WTC11 (cell line): ENCODE data around the gene ZCCHC14. TPM values are rescaled to one million over a fixed set of nuclear protein-coding genes. Genes with fewer than 3 reads are reported as not detected.
A peak's percentile ranks its signal among the peaks of the same experiment; 100 is the strongest.

ENCODE experiments used
- ATAC-seq: fragments of 200-7000 bp; cut with Tn5 transposase; 2 replicates; pipeline ENCODE4 v1.10.0; 2021; ENCODE audit warnings: mild to moderate bottlenecking, moderate library complexity
- CTCF ChIA-PET: fragments of 300-600 bp; sonication (Branson Sonifier 250); formaldehyde crosslinking; loops from one replicate; lab custom pipeline; 2021; ENCODE audit warnings: antibody characterized with exemption; lab: Charles Lee
- POLR2A ChIA-PET: fragments of 350-600 bp; sonication (Branson Sonifier 250); formaldehyde crosslinking; loops from one replicate; lab custom pipeline; 2021; ENCODE audit warnings: antibody characterized with exemption; lab: Charles Lee
- DNase-seq: peaks from one replicate; pipeline ENCODE4 v3.0.0; 2021; ENCODE audit warnings: low spot score
- H3K27ac Mint-ChIP-seq: 2 replicates; pipeline ENCODE4 v1.8.0; 2021; ENCODE audit warnings: mixed read lengths
- H3K27me3 Mint-ChIP-seq: 2 replicates; pipeline ENCODE4 v1.8.0; 2021; ENCODE audit warnings: low read depth, mild to moderate bottlenecking, moderate library complexity, mixed read lengths
- H3K36me3 Mint-ChIP-seq: 2 replicates; pipeline ENCODE4 v1.8.0; 2021; ENCODE audit warnings: mixed read lengths
- H3K4me1 Mint-ChIP-seq: 2 replicates; pipeline ENCODE4 v1.8.0; 2022; ENCODE audit warnings: mixed read lengths
- H3K4me3 Mint-ChIP-seq: 2 replicates; pipeline ENCODE4 v1.8.0; 2021; ENCODE audit warnings: mild to moderate bottlenecking, moderate library complexity, mixed read lengths
- H3K9me3 Mint-ChIP-seq: 2 replicates; pipeline ENCODE4 v1.8.0; 2021; ENCODE audit warnings: mixed read lengths
- CDX4 ChIP-seq: fragments of 250-450 bp; sonication (Bioruptor Pico); IDR thresholded peaks from 2 replicates; pipeline ENCODE4 v1.9.0; 2021; ENCODE audit warnings: moderate library complexity, mild to moderate bottlenecking, inconsistent platforms, borderline replicate concordance
- CREM ChIP-seq: sonication (generic); formaldehyde crosslinking; IDR thresholded peaks from 2 replicates; pipeline ENCODE4 v1.8.1; 2022; ENCODE audit warnings: mild to moderate bottlenecking, missing genetic modification reagents, moderate library complexity
- E2F4 ChIP-seq: sonication (generic); formaldehyde crosslinking; IDR thresholded peaks from 2 replicates; pipeline ENCODE4 v1.8.1; 2022; ENCODE audit warnings: low read depth, mild to moderate bottlenecking, moderate library complexity, missing genetic modification reagents, borderline replicate concordance
- EMX1 ChIP-seq: fragments of 250-450 bp; sonication (Bioruptor Pico); IDR thresholded peaks from 2 replicates; pipeline ENCODE4 v1.8.0; 2021; ENCODE audit warnings: mild to moderate bottlenecking
- ERG ChIP-seq: fragments of 250-450 bp; sonication (Bioruptor Pico); IDR thresholded peaks from 2 replicates; pipeline ENCODE4 v1.8.0; 2021; ENCODE audit warnings: mild to moderate bottlenecking
- FOXK1 ChIP-seq: sonication (generic); formaldehyde crosslinking; IDR thresholded peaks from 2 replicates; pipeline ENCODE4 v1.8.0; 2022; ENCODE audit warnings: mild to moderate bottlenecking, moderate library complexity, missing genetic modification reagents
- FOXP1 ChIP-seq: sonication (generic); formaldehyde crosslinking; IDR thresholded peaks from 2 replicates; pipeline ENCODE4 v1.8.0; 2022; ENCODE audit warnings: missing genetic modification reagents, mild to moderate bottlenecking, moderate library complexity, borderline replicate concordance
- FOXP4 ChIP-seq: sonication (generic); formaldehyde crosslinking; IDR thresholded peaks from 2 replicates; pipeline ENCODE4 v1.8.0; 2022; ENCODE audit warnings: mild to moderate bottlenecking, missing genetic modification reagents
- GRHL2 ChIP-seq: fragments of 250-450 bp; sonication (Bioruptor Pico); IDR thresholded peaks from 2 replicates; pipeline ENCODE4 v1.8.0; 2022; ENCODE audit warnings: mild to moderate bottlenecking, moderate library complexity; ENCODE audit not compliant: insufficient replicate concordance, severe bottlenecking
- IRF2 ChIP-seq: sonication (generic); formaldehyde crosslinking; IDR thresholded peaks from 2 replicates; pipeline ENCODE4 v1.8.0; 2022; ENCODE audit warnings: low read depth, missing genetic modification reagents, borderline replicate concordance
- MLX ChIP-seq: sonication (generic); formaldehyde crosslinking; IDR thresholded peaks from 2 replicates; pipeline ENCODE4 v1.8.1; 2023; ENCODE audit warnings: mild to moderate bottlenecking, missing genetic modification reagents, moderate library complexity
- NFE2L1 ChIP-seq: sonication (generic); formaldehyde crosslinking; IDR thresholded peaks from 2 replicates; pipeline ENCODE4 v1.8.1; 2023; ENCODE audit warnings: missing genetic modification reagents
- RELA ChIP-seq: sonication (generic); formaldehyde crosslinking; IDR thresholded peaks from 2 replicates; pipeline ENCODE4 v1.8.1; 2022; ENCODE audit warnings: missing genetic modification reagents, mild to moderate bottlenecking, borderline replicate concordance
- SMAD3 ChIP-seq: sonication (generic); formaldehyde crosslinking; IDR thresholded peaks from 2 replicates; pipeline ENCODE4 v1.8.0; 2022; ENCODE audit warnings: missing genetic modification reagents, mild to moderate bottlenecking, borderline replicate concordance
- STAT6 ChIP-seq: sonication (generic); formaldehyde crosslinking; conservative IDR thresholded peaks from 2 replicates; pipeline ENCODE4 v1.8.1; 2023; ENCODE audit warnings: mild to moderate bottlenecking, low read depth, missing genetic modification reagents, moderate library complexity
- TEAD1 ChIP-seq: sonication (generic); formaldehyde crosslinking; IDR thresholded peaks from 2 replicates; pipeline ENCODE4 v1.8.0; 2022; ENCODE audit warnings: mild to moderate bottlenecking, missing genetic modification reagents
- TEAD4 ChIP-seq: sonication (generic); formaldehyde crosslinking; IDR thresholded peaks from 2 replicates; pipeline ENCODE4 v1.8.0; 2022; ENCODE audit warnings: mild to moderate bottlenecking, missing genetic modification reagents
- USF1 ChIP-seq: sonication (generic); formaldehyde crosslinking; IDR thresholded peaks from 2 replicates; pipeline ENCODE4 v1.8.0; 2022; ENCODE audit warnings: mild to moderate bottlenecking, missing genetic modification reagents
- USF2 ChIP-seq: sonication (generic); formaldehyde crosslinking; IDR thresholded peaks from 2 replicates; pipeline ENCODE4 v1.8.1; 2023; ENCODE audit warnings: mild to moderate bottlenecking, missing genetic modification reagents, moderate library complexity
- ZNF423 ChIP-seq: fragments of 250-450 bp; sonication (Bioruptor Pico); IDR thresholded peaks from 2 replicates; pipeline ENCODE4 v2.1.2; 2022; ENCODE audit warnings: mild to moderate bottlenecking, moderate library complexity
- total RNA-seq: library from RNA; stranded (reverse); gene quantifications from 3 replicates; pipeline ENCODE4 v1.2.3, GENCODE V29; 2021

Gene ZCCHC14
- total RNA-seq, 1 experiment from 2014 or later = 33.8 TPM

- Mint-ChIP-seq H3K9me3 (no peaks in the 10 kb centered on the region), H3K4me1 (peaks cover 51% of the 10 kb centered on the region), H3K27ac (no peak overlapping the region), H3K27me3 (no peaks in the 10 kb centered on the region), H3K4me3 (peak overlapping the region; percentile 76), H3K36me3 (no peaks in the 10 kb centered on the region)
- CTCF ChIA-PET = interaction anchor here (1.3 to 1.6 kb wide), 2 partner anchors 30 to 80 kb away, joined by 4 to 5 read pairs; no protein-coding TSS in a partner anchor
- POLR2A ChIA-PET = interaction anchor here (0.5 kb wide), 1 partner anchor 8 kb away, joined by 6 read pairs; no protein-coding TSS in a partner anchor
- DNase-seq (no peak), ATAC-seq (no peak)
- no peak for TF ChIP-seq USF1
- peak; percentile 48; the same call in 1 of the 2 replicates for TF ChIP-seq FOXP4 (CRISPR knock-in tag)
- TF ChIP-seq EMX1 (CRISPR knock-in tag) = no peak
- no peak for TF ChIP-seq CDX4
- TF ChIP-seq RELA (CRISPR knock-in tag) = peak; percentile 52; the same call in 1 of the 2 replicates
- TF ChIP-seq TEAD4 = no peak
- TF ChIP-seq SMAD3 (CRISPR knock-in tag) = no peak
- no peak for TF ChIP-seq E2F4 (CRISPR knock-in tag)
- no peak for TF ChIP-seq MLX (CRISPR knock-in tag)
- no peak for TF ChIP-seq IRF2 (CRISPR knock-in tag)
- TF ChIP-seq ZNF423 = no peak
- TF ChIP-seq TEAD1 (CRISPR knock-in tag) = no peak
- no peak for TF ChIP-seq NFE2L1 (CRISPR knock-in tag)
- 0 out of 2 replicates have a peak, but pooled peaks have one; percentile 17 for TF ChIP-seq FOXP1 (CRISPR knock-in tag)
- no peak for TF ChIP-seq STAT6 (CRISPR knock-in tag)
- no peak for TF ChIP-seq USF2
- TF ChIP-seq FOXK1 (CRISPR knock-in tag) = 0 out of 2 replicates have a peak, but pooled peaks have one; percentile 32
- TF ChIP-seq GRHL2 (CRISPR knock-in tag) = no peak
- no peak for TF ChIP-seq ERG (CRISPR knock-in tag)
- TF ChIP-seq CREM (CRISPR knock-in tag) = no peak
These were observed 1.1 kb downstream of the ZCCHC14 start for GRCh38 chr16:87491522-87492290.
